Mesenchymal stem cell (in vitro differentiated cells and primary cell): ENCODE results near the gene PLA2G2E.

ENCODE experiments used
- DNase-seq: peaks from one replicate; pipeline ENCODE4 v3.0.0-alpha.2; 2013
- H2AFZ ChIP-seq: one replicate; pipeline ENCODE4 v1.6.1; 2013; ENCODE audit warnings: low read depth, mild to moderate bottlenecking, control low read depth, inconsistent platforms, low read length, moderate library complexity
- H2AK5ac ChIP-seq: 2 replicates; pipeline ENCODE4 v1.6.1; 2013; ENCODE audit warnings: low read length, moderate library complexity, mild to moderate bottlenecking, inconsistent platforms; ENCODE audit not compliant: severe bottlenecking
- H2BK120ac ChIP-seq: one replicate; pipeline ENCODE4 v1.6.1; 2013; ENCODE audit warnings: low read depth, mild to moderate bottlenecking, inconsistent platforms, low read length, moderate library complexity
- H2BK12ac ChIP-seq, 2 experiments: one replicate each; pipeline ENCODE4 v1.6.1; 2013; ENCODE audit warnings: inconsistent platforms in 2 of 2, low read length in 2 of 2, mild to moderate bottlenecking in 2 of 2, moderate library complexity in 2 of 2, control low read depth in 1 of 2
- H2BK15ac ChIP-seq: one replicate; pipeline ENCODE4 v1.6.1; 2013; ENCODE audit warnings: mild to moderate bottlenecking, low read depth, inconsistent platforms; ENCODE audit not compliant: poor library complexity, severe bottlenecking
- H2BK5ac ChIP-seq: 2 replicates; pipeline ENCODE4 v1.6.1; 2013; ENCODE audit warnings: low read depth, mild to moderate bottlenecking, low read length, control low read depth, inconsistent platforms; ENCODE audit not compliant: poor library complexity, severe bottlenecking
- H3K14ac ChIP-seq, 2 experiments: one replicate each; pipeline ENCODE4 v1.6.1; 2013; ENCODE audit warnings: inconsistent platforms in 2 of 2, low read length in 2 of 2, control low read depth in 1 of 2, mild to moderate bottlenecking in 1 of 2, moderate library complexity in 1 of 2
- H3K18ac ChIP-seq, 2 experiments: one replicate each; pipeline ENCODE4 v1.6.1; 2013; ENCODE audit warnings: inconsistent platforms in 2 of 2, low read length in 2 of 2, control low read depth in 1 of 2, low read depth in 1 of 2, mild to moderate bottlenecking in 1 of 2
- H3K23ac ChIP-seq, 2 experiments: one replicate each; pipeline ENCODE4 v1.6.1; 2013; ENCODE audit warnings: inconsistent platforms in 2 of 2, low read length in 2 of 2, mild to moderate bottlenecking in 2 of 2, moderate library complexity in 2 of 2, control low read depth in 1 of 2
- H3K27ac ChIP-seq: 2 replicates; pipeline ENCODE4 v1.5.1; 2013; ENCODE audit warnings: mild to moderate bottlenecking, moderate library complexity, low read length, control low read depth, inconsistent platforms; ENCODE audit not compliant: poor library complexity, severe bottlenecking
- H3K27me3 ChIP-seq, 2 experiments: 2 replicates each; pipeline versions ENCODE4 v1.6.1 to v1.7.0; 2013; ENCODE audit warnings: low read length in 2 of 2, mild to moderate bottlenecking in 2 of 2, moderate library complexity in 2 of 2, control low read depth in 1 of 2, inconsistent platforms in 1 of 2; ENCODE audit not compliant: control insufficient read depth in 1 of 2, insufficient read depth in 1 of 2
- H3K36me3 ChIP-seq, 2 experiments: 2 replicates each; pipeline versions ENCODE4 v1.6.1 to v1.7.0; 2013; ENCODE audit warnings: low read length in 2 of 2, control low read depth in 1 of 2, inconsistent platforms in 1 of 2, low read depth in 1 of 2, mild to moderate bottlenecking in 1 of 2; ENCODE audit not compliant: insufficient read depth in 2 of 2, control insufficient read depth in 1 of 2
- H3K4ac ChIP-seq, 2 experiments: one replicate each; pipeline ENCODE4 v1.6.1; 2013; ENCODE audit warnings: inconsistent platforms in 2 of 2, low read length in 2 of 2, mild to moderate bottlenecking in 2 of 2, moderate library complexity in 2 of 2, control low read depth in 1 of 2, low read depth in 1 of 2
- H3K4me1 ChIP-seq: 2 replicates; pipeline ENCODE4 v1.6.1; 2013; ENCODE audit warnings: low read depth, low read length, control low read depth; ENCODE audit not compliant: control insufficient read depth, insufficient read depth
- H3K4me2 ChIP-seq: 2 replicates; pipeline ENCODE4 v1.6.1; 2013; ENCODE audit warnings: low read length, mild to moderate bottlenecking, inconsistent platforms; ENCODE audit not compliant: poor library complexity, severe bottlenecking
- H3K4me3 ChIP-seq, 2 experiments: 2 replicates each; pipeline versions ENCODE4 v1.5.1 to v1.7.0; 2013; ENCODE audit warnings: low read length in 2 of 2, mild to moderate bottlenecking in 2 of 2, control low read depth in 1 of 2, low read depth in 1 of 2; ENCODE audit not compliant: insufficient read depth in 1 of 2
- H3K79me1 ChIP-seq: replicated peaks from 2 replicates; pipeline ENCODE4 v1.6.1; 2013; ENCODE audit warnings: mild to moderate bottlenecking, control low read depth, low read length, inconsistent platforms; ENCODE audit not compliant: poor library complexity, severe bottlenecking
- H3K9ac ChIP-seq: 2 replicates; pipeline ENCODE4 v1.7.0; 2013; ENCODE audit warnings: mild to moderate bottlenecking, low read length, moderate library complexity
- H3K9me3 ChIP-seq: 2 replicates; pipeline ENCODE4 v1.7.0; 2013; ENCODE audit warnings: mild to moderate bottlenecking, low read length; ENCODE audit not compliant: control insufficient read depth
- H4K8ac ChIP-seq: one replicate; pipeline ENCODE4 v1.6.1; 2013; ENCODE audit warnings: inconsistent platforms, mild to moderate bottlenecking, low read length, moderate library complexity
- H4K91ac ChIP-seq: one replicate; pipeline ENCODE4 v1.6.1; 2013; ENCODE audit warnings: mild to moderate bottlenecking, low read length, inconsistent platforms
- WGBS: methylation state at CpG from one replicate; pipeline ENCODE4 v1.1.7; 2013; ENCODE audit warnings: mixed read lengths; 5-methylcytosine and 5-hydroxymethylcytosine counted together

PLA2G2E gene

DNA sequence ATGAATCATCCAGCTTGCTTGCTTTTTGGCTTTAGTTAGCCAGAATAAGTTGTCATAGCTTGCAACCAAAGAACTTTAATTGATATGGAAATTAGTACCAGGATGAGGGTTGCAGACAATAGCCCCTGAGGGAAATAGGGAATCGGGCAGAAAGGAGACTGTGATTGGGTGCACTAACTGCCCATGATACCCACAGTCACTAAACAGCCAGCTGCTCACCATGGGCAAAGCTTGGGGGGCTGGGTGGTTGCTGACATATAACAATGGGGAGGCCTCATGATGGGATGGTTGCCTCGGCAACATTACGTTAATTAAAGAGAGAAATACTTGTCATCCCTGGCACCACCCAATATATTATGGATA, 17.8 kb upstream of the PLA2G2E start:
- H3K4me3 ChIP-seq: no peak overlapping the region
- H3K36me3 ChIP-seq: no peaks in the 10 kb centered on the region
- WGBS: 89% methylated on average over 1 of the region's 3 CpGs
- H3K9me3 ChIP-seq: no peaks in the 10 kb centered on the region
- H3K23ac ChIP-seq: no peak overlapping the region
- no peak overlapping the region for H3K27ac ChIP-seq
- no peak overlapping the region for H2AK5ac ChIP-seq
- no peak overlapping the region for H2BK5ac ChIP-seq
- no peak overlapping the region for H4K91ac ChIP-seq
- no peak overlapping the region for H3K18ac ChIP-seq
- no peak overlapping the region for H2BK120ac ChIP-seq
- no peak overlapping the region for H3K14ac ChIP-seq
- H2AFZ ChIP-seq: no peak overlapping the region
- no peak overlapping the region for H2BK15ac ChIP-seq
- no peaks in the 10 kb centered on the region for H3K79me1 ChIP-seq
- H2BK12ac ChIP-seq: no peak overlapping the region
- H3K4ac ChIP-seq: no peak overlapping the region
- peaks cover 0 to 14% of the 10 kb centered on the region in 2 experiments for H3K27me3 ChIP-seq
- no peaks in the 10 kb centered on the region for H3K4me1 ChIP-seq
- H3K9ac ChIP-seq: no peak overlapping the region
- no peak overlapping the region for H4K8ac ChIP-seq
- no peak overlapping the region for H3K4me2 ChIP-seq
- DNase-seq: no peak

DNA sequence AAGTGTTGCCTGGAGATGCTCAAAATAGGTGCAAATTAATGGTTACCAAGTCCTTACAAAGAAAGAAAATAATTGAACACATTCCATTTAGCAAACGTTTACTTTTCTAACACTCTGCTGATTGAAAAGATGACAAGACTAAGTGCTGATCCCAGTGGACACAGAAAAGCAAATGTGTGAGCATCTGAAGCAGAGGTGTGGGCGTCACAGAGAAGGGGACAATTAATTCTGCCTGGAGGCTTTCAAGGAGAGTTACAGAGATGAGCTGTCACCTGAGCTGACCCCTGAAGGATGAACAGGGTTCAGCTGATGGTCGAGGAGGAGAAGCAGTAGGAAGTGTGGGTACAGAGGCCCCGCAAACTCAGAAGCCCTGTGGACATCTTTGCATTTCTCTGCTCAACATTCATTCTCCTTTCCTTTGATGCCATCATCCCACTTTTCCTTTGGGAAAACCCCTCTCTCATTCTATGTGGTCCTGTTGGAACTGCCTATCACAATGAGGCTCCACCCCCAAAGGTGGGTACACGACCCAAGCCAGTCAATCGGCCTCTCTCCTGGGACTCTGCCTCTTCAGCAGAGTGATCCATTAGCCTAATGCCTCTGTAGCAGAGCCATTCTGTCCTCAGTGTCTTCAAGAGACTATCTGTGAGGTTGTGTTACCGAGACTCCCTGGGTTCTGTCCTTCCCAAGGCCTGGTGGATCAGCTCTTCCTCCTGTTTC, 17.2 kb upstream of the PLA2G2E start:
- H2AK5ac ChIP-seq: no peak overlapping the region
- H4K8ac ChIP-seq: no peak overlapping the region
- H3K4ac ChIP-seq: no peak overlapping the region
- H3K14ac ChIP-seq: no peak overlapping the region
- H3K36me3 ChIP-seq: no peaks in the 10 kb centered on the region
- H4K91ac ChIP-seq: no peak overlapping the region
- no peak overlapping the region for H3K9ac ChIP-seq
- peaks cover 0 to 10% of the 10 kb centered on the region in 2 experiments for H3K27me3 ChIP-seq
- DNase-seq: no peak
- H3K9me3 ChIP-seq: no peaks in the 10 kb centered on the region
- no peaks in the 10 kb centered on the region for H3K4me1 ChIP-seq
- WGBS: 80% methylated on average over 7 of the region's 7 CpGs
- no peak overlapping the region for H3K27ac ChIP-seq
- no peak overlapping the region for H2BK120ac ChIP-seq
- no peak overlapping the region for H2BK15ac ChIP-seq
- H2AFZ ChIP-seq: no peak overlapping the region
- no peak overlapping the region for H3K4me2 ChIP-seq
- no peaks in the 10 kb centered on the region for H3K79me1 ChIP-seq
- H2BK5ac ChIP-seq: no peak overlapping the region
- H2BK12ac ChIP-seq: no peak overlapping the region
- H3K23ac ChIP-seq: no peak overlapping the region
- H3K4me3 ChIP-seq: no peak overlapping the region
- H3K18ac ChIP-seq: no peak overlapping the region

GRCh38 chr1:19938472-19938871, 15.1 kb upstream of the PLA2G2E start:
- H2AFZ ChIP-seq: no peak overlapping the region

GRCh38 chr1:19936061-19936750, 12.8 kb upstream of the PLA2G2E start:
- no peak overlapping the region for H4K8ac ChIP-seq
- H3K18ac ChIP-seq: no peak overlapping the region
- WGBS: 64% methylated on average over 2 of the region's 3 CpGs
- H2AFZ ChIP-seq: no peak overlapping the region
- H4K91ac ChIP-seq: no peak overlapping the region
- no peaks in the 10 kb centered on the region for H3K4me1 ChIP-seq
- H2AK5ac ChIP-seq: no peak overlapping the region
- H2BK12ac ChIP-seq: no peak overlapping the region
- no peak overlapping the region for H3K4me2 ChIP-seq
- DNase-seq: no peak
- no peak overlapping the region for H3K23ac ChIP-seq
- no peak overlapping the region for H3K9ac ChIP-seq
- no peak overlapping the region for H2BK15ac ChIP-seq
- no peak overlapping the region for H3K27ac ChIP-seq
- H2BK120ac ChIP-seq: no peak overlapping the region
- H3K14ac ChIP-seq: no peak overlapping the region
- H3K79me1 ChIP-seq: no peaks in the 10 kb centered on the region
- no peak overlapping the region for H3K4ac ChIP-seq
- no peaks in the 10 kb centered on the region for H3K36me3 ChIP-seq
- H3K27me3 ChIP-seq: no peaks in the 10 kb centered on the region
- H3K9me3 ChIP-seq: peaks cover 17% of the 10 kb centered on the region
- no peak overlapping the region for H2BK5ac ChIP-seq
- no peak overlapping the region for H3K4me3 ChIP-seq

More at GRCh38 chr1:19938472-19938871, 15.1 kb upstream of the PLA2G2E start:
- H3K9ac ChIP-seq: no peak overlapping the region
- no peak overlapping the region for H3K4me2 ChIP-seq
- H3K4me1 ChIP-seq: no peaks in the 10 kb centered on the region
- H2AK5ac ChIP-seq: no peak overlapping the region
- no peak overlapping the region for H3K4ac ChIP-seq
- no peak overlapping the region for H3K4me3 ChIP-seq
- no peaks in the 10 kb centered on the region for H3K9me3 ChIP-seq
- H3K36me3 ChIP-seq: no peaks in the 10 kb centered on the region
- H2BK5ac ChIP-seq: no peak overlapping the region
- no peaks in the 10 kb centered on the region for H3K79me1 ChIP-seq
- no peak overlapping the region for H3K18ac ChIP-seq
- no peak overlapping the region for H3K27ac ChIP-seq
- H3K27me3 ChIP-seq: peaks cover 0 to 3% of the 10 kb centered on the region in 2 experiments
- no peak overlapping the region for H3K23ac ChIP-seq
- H2BK120ac ChIP-seq: no peak overlapping the region
- 100% methylated on average over 1 of the region's 1 CpG for WGBS
- no peak for DNase-seq
- H2BK12ac ChIP-seq: no peak overlapping the region
- no peak overlapping the region for H4K8ac ChIP-seq
- H2BK15ac ChIP-seq: no peak overlapping the region
- H4K91ac ChIP-seq: no peak overlapping the region
- H3K14ac ChIP-seq: no peak overlapping the region
